ENCODE results near the gene DLL3. TPM values are rescaled to one million over a fixed set of nuclear protein-coding genes. Genes with fewer than 3 reads are reported as not detected.

The DLL3 gene
- total RNA-seq, 1 experiment from 2014 or later: 0.05 TPM

Other genes starting within 250 kb of the DLL3 start
- gene IFNL2, start 230.6 kb upstream of the DLL3 start, total RNA-seq (2014; rRNA removed; shearing (Covaris generic)): not detected in 2 replicates
- gene IFNL1, start 202.5 kb upstream of the DLL3 start, total RNA-seq (2014; rRNA removed; shearing (Covaris generic)): not detected in 2 replicates
- gene LRFN1, start 178.1 kb upstream of the DLL3 start, total RNA-seq (2014; rRNA removed; shearing (Covaris generic)): not detected in 2 replicates
- gene GMFG, start 162.9 kb upstream of the DLL3 start, total RNA-seq (2014; rRNA removed; shearing (Covaris generic)): 1.4 TPM in 1 of 2 replicates, not detected in the other
- 48.5 and 49.7 TPM in 2 replicates for gene SAMD4B, start 156.5 kb upstream of the DLL3 start, total RNA-seq (2014; rRNA removed; shearing (Covaris generic))
- gene PAF1, start 107.8 kb upstream of the DLL3 start, total RNA-seq (2014; rRNA removed; shearing (Covaris generic)): 55.2 and 61.6 TPM in 2 replicates
- 24.3 and 38.9 TPM in 2 replicates for gene MED29, start 107.6 kb upstream of the DLL3 start, total RNA-seq (2014; rRNA removed; shearing (Covaris generic))
- 2.0 and 4.3 TPM in 2 replicates for gene ZFP36, start 92.1 kb upstream of the DLL3 start, total RNA-seq (2014; rRNA removed; shearing (Covaris generic))
- 8.6 and 17.9 TPM in 2 replicates for gene PLEKHG2, start 86.3 kb upstream of the DLL3 start, total RNA-seq (2014; rRNA removed; shearing (Covaris generic))
- gene RPS16, start 63.0 kb upstream of the DLL3 start, total RNA-seq (2014; rRNA removed; shearing (Covaris generic)): 54.0 and 69.4 TPM in 2 replicates
- 89.0 and 100 TPM in 2 replicates for gene SUPT5H, start 53.4 kb upstream of the DLL3 start, total RNA-seq (2014; rRNA removed; shearing (Covaris generic))
- 79.0 and 90.0 TPM in 2 replicates for gene TIMM50, start 18.1 kb upstream of the DLL3 start, total RNA-seq (2014; rRNA removed; shearing (Covaris generic))
- not detected in 2 replicates for gene SELENOV, start 16.2 kb downstream of the DLL3 start, total RNA-seq (2014; rRNA removed; shearing (Covaris generic))
- 4.8 and 6.4 TPM in 2 replicates for gene EID2B, start 33.9 kb downstream of the DLL3 start, total RNA-seq (2014; rRNA removed; shearing (Covaris generic))
- 16.9 and 22.7 TPM in 2 replicates for gene EID2, start 41.2 kb downstream of the DLL3 start, total RNA-seq (2014; rRNA removed; shearing (Covaris generic))
- not detected in 2 replicates for gene LGALS13, start 103.6 kb downstream of the DLL3 start, total RNA-seq (2014; rRNA removed; shearing (Covaris generic))
- gene LGALS16, start 157.0 kb downstream of the DLL3 start, total RNA-seq (2014; rRNA removed; shearing (Covaris generic)): not detected in 2 replicates
- gene LGALS14, start 205.5 kb downstream of the DLL3 start, total RNA-seq (2014; rRNA removed; shearing (Covaris generic)): not detected in 2 replicates
- gene CLC, start 239.1 kb downstream of the DLL3 start, total RNA-seq (2014; rRNA removed; shearing (Covaris generic)): not detected in 2 replicates